Lower leg skin (tissue), 4 donors: ENCODE data around the gene G3BP1. TPM values are rescaled to one million over a fixed set of nuclear protein-coding genes. Genes with fewer than 3 reads are reported as not detected.

Source experiments
- DNase-seq, 2 donors: peaks; one replicate each; pipeline ENCODE4 v3.0.0-alpha.2; 2019; ENCODE audit warnings: low spot score in 2 of 2
- H3K4me3 ChIP-seq: fragments of 200-600 bp; sonication (generic); 2 replicates; pipeline ENCODE4 v1.5.1; 2017; ENCODE audit warnings: mild to moderate bottlenecking, low read depth; ENCODE audit not compliant: poor library complexity, severe bottlenecking
- CTCF ChIP-seq, 3 donors: fragments of 450-650 bp; IDR thresholded peaks; one replicate each; pipeline ENCODE4 v1.5.1; 2016; ENCODE audit warnings: antibody characterized with exemption in 3 of 3, mild to moderate bottlenecking in 3 of 3, moderate library complexity in 2 of 3
- POLR2A ChIP-seq, 2 donors: fragments of 450-650 bp; IDR thresholded peaks; one replicate each; pipeline ENCODE4 v1.6.1; 2016 to 2017; ENCODE audit warnings: antibody characterized with exemption in 2 of 2, mild to moderate bottlenecking in 1 of 2, moderate library complexity in 1 of 2
- WGBS, 2 donors: methylation state at CpG; one replicate each; pipeline ENCODE4 v1.1.5; 2018; 5-methylcytosine and 5-hydroxymethylcytosine counted together
- intact Hi-C: fragments of 100-400 bp; cut with DNase I; formaldehyde crosslinking; loops from one replicate; pipeline ENCODE4 v1.15.0; 2023; ENCODE audit warnings: low total_unique reads
- total RNA-seq, 4 donors: library from RNA; depleted of rRNA; stranded (reverse); fragments of >200 nt; gene quantifications; one replicate each; pipeline ENCODE4 v1.1.0, GENCODE V29; 2016

The G3BP1 gene
- total RNA-seq, 4 donors from 2014 or later = 85.9 to 192 (median 102) TPM

DNA sequence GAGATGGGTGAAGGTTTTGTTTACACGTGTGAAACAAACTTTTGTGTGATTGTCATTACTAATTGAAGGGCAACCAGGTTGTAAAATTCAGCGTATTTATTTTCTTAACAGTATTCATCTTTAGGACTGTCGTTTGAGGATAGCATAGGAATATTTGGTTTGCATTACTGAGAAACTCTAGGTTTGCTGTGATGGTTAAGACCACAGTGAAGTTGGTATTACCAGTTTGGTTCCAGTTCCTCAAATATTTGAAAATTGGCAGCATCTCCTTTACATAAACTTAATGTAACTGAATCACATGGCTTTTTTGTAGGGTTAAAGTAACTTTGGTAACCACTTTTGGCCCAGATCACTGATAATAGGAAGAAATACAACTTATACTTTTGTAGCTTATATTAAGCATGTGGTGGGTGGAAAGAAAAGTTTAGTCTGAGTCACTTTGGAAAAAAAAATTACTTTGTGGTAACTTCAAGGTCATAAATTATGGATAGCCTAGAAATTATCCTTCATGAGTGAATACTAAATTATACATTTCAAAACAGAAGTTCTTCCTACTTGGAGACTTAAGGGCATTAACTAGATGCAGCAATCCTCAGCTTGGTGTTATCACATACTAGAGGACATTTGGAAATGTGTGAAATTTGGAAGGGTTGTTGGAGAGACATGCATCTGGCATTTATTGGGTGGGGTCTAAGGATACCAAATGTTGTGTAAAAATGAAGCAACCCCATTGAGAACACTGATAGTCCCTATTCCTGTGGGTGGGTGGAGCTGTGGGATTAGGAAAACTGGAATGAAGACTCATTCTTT is 33.9 kb downstream of the G3BP1 start:
- TF ChIP-seq CTCF (IDR thresholded peaks at IDR 0.05) (no peak), POLR2A (IDR thresholded peaks at IDR 0.05) (no peak)
- H3K4me3 ChIP-seq = no peak overlapping the region
- DNase-seq = peak in 1 of 2 donors; percentile 58
- intact Hi-C loops = no loop called here
- 87 to 92% methylated on average over 3 of the region's 3 CpGs for WGBS, 2 donors

- TF ChIP-seq POLR2A (IDR thresholded peaks at IDR 0.05) (no peak), CTCF (IDR thresholded peaks at IDR 0.05) (no peak)
- intact Hi-C loops = no loop called here
- H3K4me3 ChIP-seq = no peak overlapping the region
- no peak for DNase-seq
- WGBS, 2 donors = 80 to 84% methylated on average over 4 of the region's 4 CpGs
These were observed 36.9 kb downstream of the G3BP1 start for GRCh38 chr5:151808451-151809169.

DNA sequence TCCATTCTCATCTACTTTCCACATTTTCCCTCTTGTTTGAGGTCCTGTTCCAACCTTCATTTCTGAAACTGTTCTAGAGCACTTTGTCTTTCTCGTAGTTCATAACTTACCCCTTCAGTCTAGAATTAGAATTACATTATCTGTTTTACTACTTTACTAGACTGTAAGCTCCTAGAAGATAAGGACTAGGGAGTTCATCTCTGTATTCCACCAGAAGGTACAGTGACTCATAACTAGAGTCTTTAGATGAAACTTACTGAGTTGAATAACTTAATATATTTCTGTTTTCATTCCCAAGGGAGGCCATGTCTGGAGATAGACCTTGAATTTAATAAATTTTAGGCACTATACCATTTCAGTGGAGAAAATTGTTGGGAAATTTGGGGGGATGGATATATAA is 38.7 kb downstream of the G3BP1 start:
- H3K4me3 ChIP-seq = no peak overlapping the region
- no peak for DNase-seq
- TF ChIP-seq CTCF (IDR thresholded peaks at IDR 0.05) (no peak), POLR2A (IDR thresholded peaks at IDR 0.05) (no peak)
- WGBS, 2 donors = 45 to 51% methylated on average over 1 of the region's 1 CpG
- intact Hi-C loops = loop anchor here (5.0 kb wide), 1 partner anchor 1957 kb away; no protein-coding TSS in a partner anchor

- 100% methylated on average over 1 of the region's 1 CpG for WGBS, 2 donors
- no peak for TF ChIP-seq CTCF (IDR thresholded peaks at IDR 0.05)
- TF ChIP-seq POLR2A (IDR thresholded peaks at IDR 0.05) = no peak
- DNase-seq = no peak
- intact Hi-C loops = loop anchor here (5.0 kb wide), 1 partner anchor 1956 kb away; no protein-coding TSS in a partner anchor
- no peak overlapping the region for H3K4me3 ChIP-seq
These were observed 39.1 kb downstream of the G3BP1 start for GRCh38 chr5:151810897-151811296.

- intact Hi-C loops = loop anchor here (5.0 kb wide), 1 partner anchor 1956 kb away; no protein-coding TSS in a partner anchor
- peak in 1 of 2 donors; percentile 28 for DNase-seq
- H3K4me3 ChIP-seq = no peak overlapping the region
These were observed 40.0 kb downstream of the G3BP1 start for GRCh38 chr5:151811593-151812321.

More at GRCh38 chr5:151811593-151812321, 40.0 kb downstream of the G3BP1 start:
- WGBS, 2 donors = 46 to 53% methylated on average over 5 of the region's 5 CpGs
- no peak for TF ChIP-seq CTCF (IDR thresholded peaks at IDR 0.05)
- no peak for TF ChIP-seq POLR2A (IDR thresholded peaks at IDR 0.05)
